Measurements from ENCODE around the gene SEZ6L.

DNA sequence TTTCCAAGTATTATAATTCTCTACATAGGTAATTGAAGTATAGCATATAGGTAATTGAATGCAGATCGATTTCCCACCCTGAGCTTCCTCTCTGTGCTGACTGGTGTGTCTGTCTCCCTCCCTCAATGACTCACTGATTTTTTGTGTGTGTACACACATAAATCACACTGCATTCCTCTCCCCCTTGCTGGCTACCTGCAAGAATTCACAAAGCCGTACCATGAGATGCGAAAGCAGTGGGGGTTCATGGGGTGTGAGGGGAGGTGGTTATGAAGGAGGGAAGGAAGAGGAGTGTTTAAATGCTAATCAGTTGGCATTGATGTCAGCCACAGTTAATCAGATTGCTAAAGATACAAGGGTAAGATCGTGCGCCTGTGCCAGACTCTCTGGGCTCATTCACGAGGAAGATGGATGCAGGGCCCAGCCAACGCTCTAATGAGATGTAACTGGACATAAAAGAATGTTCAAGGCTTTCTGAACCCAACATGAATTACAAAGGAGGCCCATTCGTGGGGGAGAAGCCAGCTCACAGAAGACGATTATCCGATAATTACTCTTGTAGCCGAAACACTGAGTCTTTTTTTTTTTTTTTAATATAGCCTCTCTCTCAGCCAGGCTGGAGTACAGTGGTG lies 107.4 kb downstream of the SEZ6L start:
- TF ChIP-seq, protein P1, sequence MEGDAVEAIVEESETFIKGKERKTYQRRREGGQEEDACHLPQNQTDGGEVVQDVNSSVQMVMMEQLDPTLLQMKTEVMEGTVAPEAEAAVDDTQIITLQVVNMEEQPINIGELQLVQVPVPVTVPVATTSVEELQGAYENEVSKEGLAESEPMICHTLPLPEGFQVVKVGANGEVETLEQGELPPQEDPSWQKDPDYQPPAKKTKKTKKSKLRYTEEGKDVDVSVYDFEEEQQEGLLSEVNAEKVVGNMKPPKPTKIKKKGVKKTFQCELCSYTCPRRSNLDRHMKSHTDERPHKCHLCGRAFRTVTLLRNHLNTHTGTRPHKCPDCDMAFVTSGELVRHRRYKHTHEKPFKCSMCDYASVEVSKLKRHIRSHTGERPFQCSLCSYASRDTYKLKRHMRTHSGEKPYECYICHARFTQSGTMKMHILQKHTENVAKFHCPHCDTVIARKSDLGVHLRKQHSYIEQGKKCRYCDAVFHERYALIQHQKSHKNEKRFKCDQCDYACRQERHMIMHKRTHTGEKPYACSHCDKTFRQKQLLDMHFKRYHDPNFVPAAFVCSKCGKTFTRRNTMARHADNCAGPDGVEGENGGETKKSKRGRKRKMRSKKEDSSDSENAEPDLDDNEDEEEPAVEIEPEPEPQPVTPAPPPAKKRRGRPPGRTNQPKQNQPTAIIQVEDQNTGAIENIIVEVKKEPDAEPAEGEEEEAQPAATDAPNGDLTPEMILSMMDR (IDR thresholded peaks at IDR 0.05), result no peak
- TF ChIP-seq EP300 (IDR thresholded peaks at IDR 0.05), result no peak
